Measurements from ENCODE around the gene SPX.

The SPX gene

GRCh38 chr12:21543151-21543550 is 17.1 kb downstream of the SPX start:
- H3F3A ChIP-seq (ENCODE audit: low read depth), result no peaks in the 10 kb centered on the region
- H3K4me2 ChIP-seq (ENCODE audit: low read depth, low read length, poor library complexity, severe bottlenecking), result no peak overlapping the region
- H3K9me3 ChIP-seq (ENCODE audit: insufficient read depth, low read depth, low read length), result no peaks in the 10 kb centered on the region
- no peak overlapping the region for H3K4me3 ChIP-seq (ENCODE audit: low read length, poor library complexity, severe bottlenecking)
- H2AFZ ChIP-seq (ENCODE audit: low read length), result no peak overlapping the region
- no peaks in the 10 kb centered on the region for H4K20me1 ChIP-seq (ENCODE audit: insufficient read depth, low read length, poor library complexity, severe bottlenecking)
- no peak for TF ChIP-seq CTCF (conservative IDR thresholded peaks at IDR 0.05; ENCODE audit: low read length)
- no peak for TF ChIP-seq EZH2phosphoT487 (IDR thresholded peaks at IDR 0.05; ENCODE audit: borderline replicate concordance)
- no peak overlapping the region for H3K9ac ChIP-seq (ENCODE audit: low read depth, low read length, poor library complexity, severe bottlenecking)
- H3K79me2 ChIP-seq (ENCODE audit: insufficient read depth, low read length), result no peaks in the 10 kb centered on the region
- H3K9me2 ChIP-seq (replicated peaks; ENCODE audit: low read depth, low read length), result no peaks in the 10 kb centered on the region
- no peaks in the 10 kb centered on the region for H3K4me1 ChIP-seq (ENCODE audit: insufficient read depth, low read length, poor library complexity, severe bottlenecking)
- H3K36me3 ChIP-seq (ENCODE audit: insufficient read depth, low read length), result no peaks in the 10 kb centered on the region
- no peaks in the 10 kb centered on the region for H3K27me3 ChIP-seq (ENCODE audit: insufficient read depth, low read length, poor library complexity, severe bottlenecking)

- H3K9ac ChIP-seq (ENCODE audit: low read depth, low read length, poor library complexity, severe bottlenecking), result no peak overlapping the region
- no peak overlapping the region for H2AFZ ChIP-seq (ENCODE audit: low read length)
- H3K4me2 ChIP-seq (ENCODE audit: low read depth, low read length, poor library complexity, severe bottlenecking), result no peak overlapping the region
- H3K36me3 ChIP-seq (ENCODE audit: insufficient read depth, low read length), result no peaks in the 10 kb centered on the region
- no peaks in the 10 kb centered on the region for H3K79me2 ChIP-seq (ENCODE audit: insufficient read depth, low read length)
- TF ChIP-seq CTCF (conservative IDR thresholded peaks at IDR 0.05; ENCODE audit: low read length) (no peak), EZH2phosphoT487 (IDR thresholded peaks at IDR 0.05; ENCODE audit: borderline replicate concordance) (no peak)
- H3K27me3 ChIP-seq (ENCODE audit: insufficient read depth, low read length, poor library complexity, severe bottlenecking), result no peaks in the 10 kb centered on the region
- no peaks in the 10 kb centered on the region for H3K4me1 ChIP-seq (ENCODE audit: insufficient read depth, low read length, poor library complexity, severe bottlenecking)
- no peaks in the 10 kb centered on the region for H3F3A ChIP-seq (ENCODE audit: low read depth)
- H3K9me2 ChIP-seq (replicated peaks; ENCODE audit: low read depth, low read length), result no peaks in the 10 kb centered on the region
- no peaks in the 10 kb centered on the region for H4K20me1 ChIP-seq (ENCODE audit: insufficient read depth, low read length, poor library complexity, severe bottlenecking)
- H3K4me3 ChIP-seq (ENCODE audit: low read length, poor library complexity, severe bottlenecking), result no peak overlapping the region
- no peaks in the 10 kb centered on the region for H3K9me3 ChIP-seq (ENCODE audit: insufficient read depth, low read depth, low read length)
Observed at GRCh38 chr12:21545557-21545956, 19.5 kb downstream of the SPX start.

- no peaks in the 10 kb centered on the region for H3K4me1 ChIP-seq (ENCODE audit: insufficient read depth, low read length, poor library complexity, severe bottlenecking)
- no peak overlapping the region for H3K9ac ChIP-seq (ENCODE audit: low read depth, low read length, poor library complexity, severe bottlenecking)
- no peaks in the 10 kb centered on the region for H3K36me3 ChIP-seq (ENCODE audit: insufficient read depth, low read length)
- no peak overlapping the region for H2AFZ ChIP-seq (ENCODE audit: low read length)
- no peaks in the 10 kb centered on the region for H3K27me3 ChIP-seq (ENCODE audit: insufficient read depth, low read length, poor library complexity, severe bottlenecking)
- H3K4me3 ChIP-seq (ENCODE audit: low read length, poor library complexity, severe bottlenecking), result no peak overlapping the region
- H3F3A ChIP-seq (ENCODE audit: low read depth), result no peaks in the 10 kb centered on the region
- TF ChIP-seq EZH2phosphoT487 (IDR thresholded peaks at IDR 0.05; ENCODE audit: borderline replicate concordance), result no peak
- no peak for TF ChIP-seq CTCF (conservative IDR thresholded peaks at IDR 0.05; ENCODE audit: low read length)
- no peaks in the 10 kb centered on the region for H3K79me2 ChIP-seq (ENCODE audit: insufficient read depth, low read length)
- no peaks in the 10 kb centered on the region for H3K9me2 ChIP-seq (replicated peaks; ENCODE audit: low read depth, low read length)
- no peak overlapping the region for H3K4me2 ChIP-seq (ENCODE audit: low read depth, low read length, poor library complexity, severe bottlenecking)
- H3K9me3 ChIP-seq (ENCODE audit: insufficient read depth, low read depth, low read length), result no peaks in the 10 kb centered on the region
- no peaks in the 10 kb centered on the region for H4K20me1 ChIP-seq (ENCODE audit: insufficient read depth, low read length, poor library complexity, severe bottlenecking)
Observed at GRCh38 chr12:21546716-21547115, 20.6 kb downstream of the SPX start.
